GM23338 (cell line): ENCODE data around the gene XPNPEP1. TPM values are rescaled to one million over a fixed set of nuclear protein-coding genes. Genes with fewer than 3 reads are reported as not detected.
A peak's percentile ranks its signal among the peaks of the same experiment; 100 is the strongest.

Source experiments
- ATAC-seq: fragments of 200-7000 bp; cut with Tn5 transposase; 3 replicates; pipeline ENCODE4 v1.9.1; 2020
- DNase-seq: peaks from one replicate; pipeline ENCODE4 v3.0.0-alpha.2; 2015; ENCODE audit warnings: low spot score
- H2AFZ ChIP-seq: fragments of 200-600 bp; sonication (generic); 2 replicates; pipeline ENCODE4 v1.8.0; 2016; ENCODE audit warnings: antibody characterized with exemption, mild to moderate bottlenecking, moderate library complexity
- H3F3A ChIP-seq: fragments of 200-600 bp; sonication (generic); replicated peaks from 2 replicates; pipeline ENCODE4 v1.8.0; 2017; ENCODE audit warnings: antibody characterized with exemption, mixed run types, low read depth
- H3K27ac ChIP-seq: fragments of 200-600 bp; sonication (generic); 2 replicates; pipeline ENCODE4 v1.6.1; 2016; ENCODE audit warnings: low read depth
- H3K27me3 ChIP-seq: fragments of 200-600 bp; sonication (generic); 2 replicates; pipeline ENCODE4 v1.8.0; 2016; ENCODE audit warnings: mild to moderate bottlenecking, mixed run types, moderate library complexity; ENCODE audit not compliant: insufficient read depth
- H3K36me3 ChIP-seq: fragments of 200-600 bp; sonication (generic); 2 replicates; pipeline ENCODE4 v1.8.0; 2016; ENCODE audit warnings: mild to moderate bottlenecking; ENCODE audit not compliant: insufficient read depth
- H3K4me1 ChIP-seq: fragments of 200-600 bp; sonication (generic); 2 replicates; pipeline ENCODE4 v1.8.0; 2016; ENCODE audit warnings: mild to moderate bottlenecking, moderate library complexity; ENCODE audit not compliant: insufficient read depth
- H3K4me2 ChIP-seq: fragments of 200-600 bp; sonication (generic); 2 replicates; pipeline ENCODE4 v1.7.1; 2017; ENCODE audit warnings: mixed run types
- H3K4me3 ChIP-seq: fragments of 200-600 bp; sonication (generic); 2 replicates; pipeline ENCODE4 v1.6.1; 2016; ENCODE audit warnings: mixed run types
- H3K79me2 ChIP-seq: fragments of 200-600 bp; sonication (generic); replicated peaks from 2 replicates; pipeline ENCODE4 v1.8.0; 2017; ENCODE audit warnings: mild to moderate bottlenecking; ENCODE audit not compliant: insufficient read depth
- H3K9me2 ChIP-seq: fragments of 200-600 bp; sonication (generic); 2 replicates; pipeline ENCODE4 v1.8.0; 2017; ENCODE audit not compliant: insufficient read depth
- H4K20me1 ChIP-seq: fragments of 200-600 bp; sonication (generic); replicated peaks from 2 replicates; pipeline ENCODE4 v1.8.0; 2017; ENCODE audit warnings: mild to moderate bottlenecking; ENCODE audit not compliant: insufficient read depth
- H3K27ac Mint-ChIP-seq: 2 replicates; pipeline ENCODE4 v1.8.0; 2020; ENCODE audit warnings: inconsistent platforms, mild to moderate bottlenecking, moderate library complexity, mixed read lengths
- H3K27me3 Mint-ChIP-seq: 3 replicates; pipeline ENCODE4 v1.8.0; 2022; ENCODE audit warnings: low read depth, mild to moderate bottlenecking, moderate library complexity, mixed read lengths, inconsistent platforms; ENCODE audit not compliant: insufficient read depth, poor library complexity
- H3K36me3 Mint-ChIP-seq: 3 replicates; pipeline ENCODE4 v1.8.0; 2021; ENCODE audit warnings: low read depth, mild to moderate bottlenecking, inconsistent platforms, moderate library complexity, mixed read lengths
- H3K4me1 Mint-ChIP-seq: 3 replicates; pipeline ENCODE4 v1.8.0; 2020; ENCODE audit warnings: mild to moderate bottlenecking, inconsistent platforms, mixed read lengths
- H3K4me3 Mint-ChIP-seq: 3 replicates; pipeline ENCODE4 v1.8.0; 2021; ENCODE audit warnings: moderate library complexity, mild to moderate bottlenecking, inconsistent platforms, mixed read lengths
- H3K9me3 Mint-ChIP-seq: 3 replicates; pipeline ENCODE4 v1.8.0; 2020; ENCODE audit warnings: moderate library complexity, mild to moderate bottlenecking, inconsistent platforms, mixed read lengths
- CREB1 ChIP-seq: fragments of 250-450 bp; sonication (Bioruptor Pico); IDR thresholded peaks from 2 replicates; pipeline ENCODE4 v1.5.0; 2020; ENCODE audit warnings: low read depth, mild to moderate bottlenecking, moderate library complexity
- ETS1 ChIP-seq: IDR thresholded peaks from 2 replicates; pipeline ENCODE4 v1.6.1; 2016; ENCODE audit warnings: antibody characterized with exemption
- JUNB ChIP-seq: IDR thresholded peaks from one replicate; pipeline ENCODE4 v1.6.1; 2016; ENCODE audit warnings: antibody characterized with exemption; ENCODE audit not compliant: unreplicated experiment
- NANOG ChIP-seq: IDR thresholded peaks from 2 replicates; pipeline ENCODE4 v1.6.1; 2016; ENCODE audit warnings: antibody characterized with exemption, borderline replicate concordance
- POLR2AphosphoS5 ChIP-seq: IDR thresholded peaks from 2 replicates; pipeline ENCODE4 v1.6.1; 2016; ENCODE audit warnings: antibody characterized with exemption, low read depth
- STAT1 ChIP-seq: IDR thresholded peaks from one replicate; pipeline ENCODE4 v1.6.1; 2016; ENCODE audit warnings: antibody characterized with exemption; ENCODE audit not compliant: unreplicated experiment
- polyA plus RNA-seq: library from polyadenylated mRNA; unstranded; fragments of >200 nt; fragmentation: Nextera tagmentation; extraction: Ambion mirVana; gene quantifications from 2 replicates; pipeline ENCODE4 v1.2.1, GENCODE V29; 2016
- total RNA-seq: library from RNA; depleted of rRNA; stranded (reverse); fragments of >200 nt; shearing (Covaris generic); gene quantifications from 2 replicates; pipeline ENCODE4 v1.2.3, GENCODE V29; 2014
- TF ChIP-seq, protein P1 (sequence below), 2 experiments: fragments of 200-600 bp in 1 of 2; sonication (generic) in 1 of 2; conservative IDR thresholded peaks; 2 replicates each; pipeline versions ENCODE4 v1.5.1 to v1.6.1; 2016 to 2017; ENCODE audit warnings: antibody characterized with exemption in 2 of 2, low read depth in 2 of 2, mild to moderate bottlenecking in 2 of 2, moderate library complexity in 1 of 2
- TF ChIP-seq, protein P2 (sequence below): IDR thresholded peaks from one replicate; pipeline ENCODE4 v1.6.1; 2018; ENCODE audit warnings: antibody characterized with exemption; ENCODE audit not compliant: unreplicated experiment

Gene XPNPEP1
- total and polyA plus RNA-seq, 2 experiments from 2014 or later = 17.5 to 55.8 TPM

GRCh38 chr10:109956454-109957091 lies 33.3 kb upstream of the XPNPEP1 start:
- Mint-ChIP-seq H3K27me3 (peaks cover 1% of the 10 kb centered on the region), H3K9me3 (no peaks in the 10 kb centered on the region), H3K27ac (peak overlapping the region; percentile 40; the same call in 1 of the 2 replicates), H3K4me3 (no peak overlapping the region), H3K36me3 (no peaks in the 10 kb centered on the region), H3K4me1 (peaks cover 30% of the 10 kb centered on the region)
- Histone ChIP-seq H3K9me2 (no peaks in the 10 kb centered on the region), H3K27ac (no peak overlapping the region), H3F3A (no peaks in the 10 kb centered on the region), H3K79me2 (no peaks in the 10 kb centered on the region), H3K4me3 (no peak overlapping the region), H3K27me3 (no peaks in the 10 kb centered on the region), H3K36me3 (no peaks in the 10 kb centered on the region), H3K4me2 (no peak overlapping the region), H2AFZ (peak overlapping the region; percentile 44; the same call in 1 of the 2 replicates), H3K4me1 (peaks cover 14% of the 10 kb centered on the region; the same call in 1 of the 2 replicates), H4K20me1 (no peaks in the 10 kb centered on the region)
- TF ChIP-seq, protein P1, sequence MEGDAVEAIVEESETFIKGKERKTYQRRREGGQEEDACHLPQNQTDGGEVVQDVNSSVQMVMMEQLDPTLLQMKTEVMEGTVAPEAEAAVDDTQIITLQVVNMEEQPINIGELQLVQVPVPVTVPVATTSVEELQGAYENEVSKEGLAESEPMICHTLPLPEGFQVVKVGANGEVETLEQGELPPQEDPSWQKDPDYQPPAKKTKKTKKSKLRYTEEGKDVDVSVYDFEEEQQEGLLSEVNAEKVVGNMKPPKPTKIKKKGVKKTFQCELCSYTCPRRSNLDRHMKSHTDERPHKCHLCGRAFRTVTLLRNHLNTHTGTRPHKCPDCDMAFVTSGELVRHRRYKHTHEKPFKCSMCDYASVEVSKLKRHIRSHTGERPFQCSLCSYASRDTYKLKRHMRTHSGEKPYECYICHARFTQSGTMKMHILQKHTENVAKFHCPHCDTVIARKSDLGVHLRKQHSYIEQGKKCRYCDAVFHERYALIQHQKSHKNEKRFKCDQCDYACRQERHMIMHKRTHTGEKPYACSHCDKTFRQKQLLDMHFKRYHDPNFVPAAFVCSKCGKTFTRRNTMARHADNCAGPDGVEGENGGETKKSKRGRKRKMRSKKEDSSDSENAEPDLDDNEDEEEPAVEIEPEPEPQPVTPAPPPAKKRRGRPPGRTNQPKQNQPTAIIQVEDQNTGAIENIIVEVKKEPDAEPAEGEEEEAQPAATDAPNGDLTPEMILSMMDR (conservative IDR thresholded peaks at IDR 0.05; ENCODE audit: low read depth in 2 of 2) = peak; percentile 88 to 97
- TF ChIP-seq JUNB = no peak
- ATAC-seq = peak; percentile 92
- peak; percentile 88 for DNase-seq

- no peaks in the 10 kb centered on the region for H3K36me3 Mint-ChIP-seq
- DNase-seq (no peak), ATAC-seq (no peak)
- H3K4me1 Mint-ChIP-seq = peaks cover 15% of the 10 kb centered on the region
- Histone ChIP-seq H2AFZ (no peak overlapping the region; the same call in 1 of the 2 replicates), H3K9me2 (peaks cover 17% of the 10 kb centered on the region), H3K79me2 (no peaks in the 10 kb centered on the region), H3K36me3 (no peaks in the 10 kb centered on the region), H3F3A (no peaks in the 10 kb centered on the region), H3K27me3 (no peaks in the 10 kb centered on the region), H3K4me3 (no peak overlapping the region), H3K4me2 (no peak overlapping the region), H3K27ac (no peak overlapping the region), H4K20me1 (no peaks in the 10 kb centered on the region), H3K4me1 (0 out of 2 replicates have a peak, but pooled peaks cover 4% of the 10 kb centered on the region)
- TF ChIP-seq POLR2AphosphoS5 (no peak), NANOG (no peak), CREB1 (no peak), STAT1 (no peak), ETS1 (no peak)
- TF ChIP-seq, protein P2, sequence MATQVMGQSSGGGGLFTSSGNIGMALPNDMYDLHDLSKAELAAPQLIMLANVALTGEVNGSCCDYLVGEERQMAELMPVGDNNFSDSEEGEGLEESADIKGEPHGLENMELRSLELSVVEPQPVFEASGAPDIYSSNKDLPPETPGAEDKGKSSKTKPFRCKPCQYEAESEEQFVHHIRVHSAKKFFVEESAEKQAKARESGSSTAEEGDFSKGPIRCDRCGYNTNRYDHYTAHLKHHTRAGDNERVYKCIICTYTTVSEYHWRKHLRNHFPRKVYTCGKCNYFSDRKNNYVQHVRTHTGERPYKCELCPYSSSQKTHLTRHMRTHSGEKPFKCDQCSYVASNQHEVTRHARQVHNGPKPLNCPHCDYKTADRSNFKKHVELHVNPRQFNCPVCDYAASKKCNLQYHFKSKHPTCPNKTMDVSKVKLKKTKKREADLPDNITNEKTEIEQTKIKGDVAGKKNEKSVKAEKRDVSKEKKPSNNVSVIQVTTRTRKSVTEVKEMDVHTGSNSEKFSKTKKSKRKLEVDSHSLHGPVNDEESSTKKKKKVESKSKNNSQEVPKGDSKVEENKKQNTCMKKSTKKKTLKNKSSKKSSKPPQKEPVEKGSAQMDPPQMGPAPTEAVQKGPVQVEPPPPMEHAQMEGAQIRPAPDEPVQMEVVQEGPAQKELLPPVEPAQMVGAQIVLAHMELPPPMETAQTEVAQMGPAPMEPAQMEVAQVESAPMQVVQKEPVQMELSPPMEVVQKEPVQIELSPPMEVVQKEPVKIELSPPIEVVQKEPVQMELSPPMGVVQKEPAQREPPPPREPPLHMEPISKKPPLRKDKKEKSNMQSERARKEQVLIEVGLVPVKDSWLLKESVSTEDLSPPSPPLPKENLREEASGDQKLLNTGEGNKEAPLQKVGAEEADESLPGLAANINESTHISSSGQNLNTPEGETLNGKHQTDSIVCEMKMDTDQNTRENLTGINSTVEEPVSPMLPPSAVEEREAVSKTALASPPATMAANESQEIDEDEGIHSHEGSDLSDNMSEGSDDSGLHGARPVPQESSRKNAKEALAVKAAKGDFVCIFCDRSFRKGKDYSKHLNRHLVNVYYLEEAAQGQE = no peak
- no peaks in the 10 kb centered on the region for H3K27me3 Mint-ChIP-seq
- H3K4me3 Mint-ChIP-seq = no peak overlapping the region
- H3K9me3 Mint-ChIP-seq = no peaks in the 10 kb centered on the region
- no peak overlapping the region for H3K27ac Mint-ChIP-seq
Measured at GRCh38 chr10:109953766-109954165, 30.5 kb upstream of the XPNPEP1 start.
